Keratinocyte (primary cell): Measurements from ENCODE around the gene KLRF1. TPM values are rescaled to one million over a fixed set of nuclear protein-coding genes. Genes with fewer than 3 reads are reported as not detected.

Experiments used
- DNase-seq: peaks from one replicate; pipeline ENCODE4 v3.0.0-alpha.2; 2011; ENCODE audit warnings: low read depth, missing footprints, low spot score
- FAIRE-seq: peaks from 2 replicates; lab custom pipeline; 2011; peaks lifted over from hg19 to GRCh38; lab: Jason Lieb, UNC
- H2AFZ ChIP-seq: 2 replicates; pipeline ENCODE4 v1.6.0; 2012; ENCODE audit warnings: low read length, control low read depth, inconsistent platforms; ENCODE audit not compliant: control insufficient read depth
- H3K27ac ChIP-seq: 2 replicates; pipeline ENCODE4 v1.5.1; 2011; ENCODE audit warnings: low read length; ENCODE audit not compliant: control insufficient read depth, insufficient read depth
- H3K27me3 ChIP-seq: 3 replicates; pipeline ENCODE4 v1.6.0; 2011; ENCODE audit warnings: low read length; ENCODE audit not compliant: control insufficient read depth, insufficient read depth; ENCODE audit errors: extremely low read depth
- H3K36me3 ChIP-seq, 2 experiments: 2 replicates in 1 of 2; 3 replicates in 1 of 2; pipeline ENCODE4 v1.5.1; 2011; ENCODE audit warnings: low read length in 2 of 2, mild to moderate bottlenecking in 1 of 2; ENCODE audit not compliant: control insufficient read depth in 2 of 2, insufficient read depth in 2 of 2; ENCODE audit errors: extremely low read depth in 1 of 2
- H3K4me1 ChIP-seq: 3 replicates; pipeline ENCODE4 v1.5.1; 2011; ENCODE audit warnings: low read length; ENCODE audit not compliant: control insufficient read depth, insufficient read depth; ENCODE audit errors: extremely low read depth
- H3K4me2 ChIP-seq: 3 replicates; pipeline ENCODE4 v1.6.0; 2011; ENCODE audit warnings: low read depth, low read length; ENCODE audit not compliant: control insufficient read depth, insufficient read depth; ENCODE audit errors: extremely low read depth
- H3K4me3 ChIP-seq, 3 experiments: fragments of 200-600 bp in 1 of 3; sonication (generic) in 1 of 3; 2 replicates in 2 of 3; 3 replicates in 1 of 3; pipeline ENCODE4 v1.5.1; 2011 to 2016; ENCODE audit warnings: low read length in 3 of 3, mild to moderate bottlenecking in 3 of 3, control low read depth in 2 of 3, inconsistent platforms in 1 of 3, low read depth in 1 of 3, mixed read lengths in 1 of 3, mixed run types in 1 of 3, moderate library complexity in 1 of 3; ENCODE audit not compliant: control insufficient read depth in 2 of 3, insufficient read depth in 2 of 3; ENCODE audit errors: extremely low read depth in 1 of 3
- H3K79me2 ChIP-seq: 2 replicates; pipeline ENCODE4 v1.6.0; 2012; ENCODE audit warnings: low read length; ENCODE audit not compliant: control insufficient read depth, insufficient read depth
- H3K9ac ChIP-seq: 3 replicates; pipeline ENCODE4 v1.6.0; 2011; ENCODE audit warnings: low read length; ENCODE audit not compliant: control insufficient read depth, insufficient read depth; ENCODE audit errors: extremely low read depth
- H3K9me1 ChIP-seq: 3 replicates; pipeline ENCODE4 v1.6.0; 2011; ENCODE audit warnings: low read length; ENCODE audit not compliant: control insufficient read depth, insufficient read depth; ENCODE audit errors: extremely low read depth
- H3K9me3 ChIP-seq: 2 replicates; pipeline ENCODE4 v1.5.1; 2012; ENCODE audit warnings: low read depth, low read length; ENCODE audit not compliant: control insufficient read depth
- H4K20me1 ChIP-seq: 3 replicates; pipeline ENCODE4 v1.6.0; 2011; ENCODE audit warnings: low read length; ENCODE audit not compliant: control insufficient read depth, insufficient read depth; ENCODE audit errors: extremely low read depth
- CTCF ChIP-seq, 3 experiments: IDR thresholded peaks in 1 of 3; conservative IDR thresholded peaks in 1 of 3; optimal IDR thresholded peaks in 1 of 3; 2 replicates in 2 of 3; 3 replicates in 1 of 3; pipeline versions ENCODE3 to v1.5.1; 2011; ENCODE audit warnings: low read length in 3 of 3, mild to moderate bottlenecking in 3 of 3, moderate library complexity in 2 of 3, control low read depth in 1 of 3, inconsistent platforms in 1 of 3; ENCODE audit not compliant: insufficient read depth in 2 of 3; ENCODE audit errors: extremely low read depth in 1 of 3
- EZH2 ChIP-seq: IDR thresholded peaks from one replicate; pipeline ENCODE4 v1.6.1; 2012; ENCODE audit warnings: inconsistent platforms, mild to moderate bottlenecking, low read length, moderate library complexity
- dilution Hi-C: fragments of 300-500 bp; cut with MboI; formaldehyde crosslinking; loops from one replicate; pipeline ENCODE4 v1.7.0; 2020; ENCODE audit warnings: low sequenced_read_pairs; ENCODE audit not compliant: extremely low pct_ligation_motif_present
- polyA plus RNA-seq, 5 experiments: library from polyadenylated mRNA; depleted of rRNA in 3 of 5; stranded (reverse) in 3 of 5; stranded (forward) in 1 of 5; unstranded in 1 of 5; fragments of >200 nt; gene quantifications; 1 replicate in 1 of 5; 2 replicates in 3 of 5; 3 replicates in 1 of 5; pipeline versions ENCODE4 v1.2.1 to v1.2.3, GENCODE V29; 2011 to 2012; ENCODE audit warnings: missing spikeins in 2 of 5, low read depth in 1 of 5, low replicate concordance in 1 of 5

KLRF1 gene
- polyA plus RNA-seq, 1 donor (not counting 4 experiments of a cell fraction or from before 2014, with no cell fraction given), result 0.12 TPM

- Histone ChIP-seq H3K4me2 (no peak overlapping the region), H3K9me3 (no peaks in the 10 kb centered on the region), H3K4me1 (no peaks in the 10 kb centered on the region), H3K4me3 (no peak overlapping the region), H3K27ac (no peak overlapping the region), H3K79me2 (no peaks in the 10 kb centered on the region), H3K27me3 (no peaks in the 10 kb centered on the region), H3K36me3 (no peaks in the 10 kb centered on the region), H4K20me1 (no peaks in the 10 kb centered on the region), H3K9me1 (no peaks in the 10 kb centered on the region), H2AFZ (no peak overlapping the region), H3K9ac (no peak overlapping the region)
- TF ChIP-seq CTCF (optimal IDR thresholded peaks at IDR 0.05 in 1 of 3, IDR thresholded peaks at IDR 0.05 in 1 of 3, conservative IDR thresholded peaks at IDR 0.05 in 1 of 3; ENCODE audit: extremely low read depth in 1 of 3, insufficient read depth in 2 of 3, low read length in 3 of 3) (no peak), EZH2 (no peak)
- DNase-seq (no peak), FAIRE-seq (no peak)
- dilution Hi-C loops, result no loop called here
Measured at GRCh38 chr12:9829982-9830381, 2.7 kb downstream of the KLRF1 start.

- no peaks in the 10 kb centered on the region for H3K9me1 ChIP-seq
- dilution Hi-C loops, result no loop called here
- H3K27me3 ChIP-seq, result no peaks in the 10 kb centered on the region
- no peak overlapping the region for H3K4me2 ChIP-seq
- H3K27ac ChIP-seq, result no peak overlapping the region
- no peak overlapping the region for H3K4me3 ChIP-seq
- TF ChIP-seq EZH2 (no peak), CTCF (optimal IDR thresholded peaks at IDR 0.05 in 1 of 3, IDR thresholded peaks at IDR 0.05 in 1 of 3, conservative IDR thresholded peaks at IDR 0.05 in 1 of 3; ENCODE audit: extremely low read depth in 1 of 3, insufficient read depth in 2 of 3, low read length in 3 of 3) (no peak)
- H4K20me1 ChIP-seq, result no peaks in the 10 kb centered on the region
- H3K36me3 ChIP-seq, result no peaks in the 10 kb centered on the region
- DNase-seq, result no peak
- no peak for FAIRE-seq
- H3K4me1 ChIP-seq, result no peaks in the 10 kb centered on the region
- H3K9ac ChIP-seq, result no peak overlapping the region
- H2AFZ ChIP-seq, result no peak overlapping the region
- no peaks in the 10 kb centered on the region for H3K9me3 ChIP-seq
- H3K79me2 ChIP-seq, result no peaks in the 10 kb centered on the region
Measured at GRCh38 chr12:9831720-9832119, 4.4 kb downstream of the KLRF1 start.
